Sigmoid colon (tissue), 4 donors: ENCODE measurements around the gene KIRREL3.

Source experiments
- EP300 ChIP-seq, 4 donors: sonication (generic); formaldehyde crosslinking; IDR thresholded peaks; one replicate each; pipeline ENCODE4 v1.6.1; 2017; ENCODE audit warnings: antibody characterized with exemption in 4 of 4
- POLR2A ChIP-seq, 2 donors: fragments of 450-650 bp; IDR thresholded peaks; one replicate each; pipeline ENCODE4 v1.6.1; 2016; ENCODE audit warnings: antibody characterized with exemption in 2 of 2, mild to moderate bottlenecking in 2 of 2, moderate library complexity in 2 of 2
- POLR2AphosphoS5 ChIP-seq, 4 donors: sonication (generic); formaldehyde crosslinking; IDR thresholded peaks; one replicate each; pipeline ENCODE4 v1.6.1; 2017; ENCODE audit warnings: antibody characterized with exemption in 4 of 4
- TF ChIP-seq, protein P1 (sequence below), 4 experiments: fragments of 450-650 bp in 3 of 4; fragments of 200-600 bp in 1 of 4; IDR thresholded peaks; one replicate each; pipeline ENCODE4 v1.5.1; 2016 to 2019; ENCODE audit warnings: antibody characterized with exemption in 4 of 4, mild to moderate bottlenecking in 3 of 4, moderate library complexity in 2 of 4

DNA sequence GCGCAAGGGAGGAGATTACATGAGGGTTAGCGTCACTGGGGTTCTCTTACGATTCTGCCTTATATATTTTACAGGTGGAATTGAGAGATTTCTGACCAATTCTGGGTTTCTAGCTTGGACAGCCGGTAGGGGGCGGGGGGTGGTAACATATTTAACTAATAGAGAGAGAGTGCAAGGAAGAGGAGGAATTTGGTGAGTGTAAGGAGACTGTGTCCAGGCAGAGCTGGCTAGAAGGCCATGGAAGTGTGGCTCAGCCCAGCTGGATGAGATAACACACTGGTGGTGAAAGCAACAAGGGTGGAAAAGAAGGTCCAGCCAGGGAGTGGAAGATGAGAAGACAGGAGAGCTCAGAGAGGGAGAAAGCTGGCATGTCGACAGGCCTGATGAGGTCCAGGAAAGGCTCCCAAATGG lies 588.6 kb downstream of the KIRREL3 start:
- TF ChIP-seq, protein P1, sequence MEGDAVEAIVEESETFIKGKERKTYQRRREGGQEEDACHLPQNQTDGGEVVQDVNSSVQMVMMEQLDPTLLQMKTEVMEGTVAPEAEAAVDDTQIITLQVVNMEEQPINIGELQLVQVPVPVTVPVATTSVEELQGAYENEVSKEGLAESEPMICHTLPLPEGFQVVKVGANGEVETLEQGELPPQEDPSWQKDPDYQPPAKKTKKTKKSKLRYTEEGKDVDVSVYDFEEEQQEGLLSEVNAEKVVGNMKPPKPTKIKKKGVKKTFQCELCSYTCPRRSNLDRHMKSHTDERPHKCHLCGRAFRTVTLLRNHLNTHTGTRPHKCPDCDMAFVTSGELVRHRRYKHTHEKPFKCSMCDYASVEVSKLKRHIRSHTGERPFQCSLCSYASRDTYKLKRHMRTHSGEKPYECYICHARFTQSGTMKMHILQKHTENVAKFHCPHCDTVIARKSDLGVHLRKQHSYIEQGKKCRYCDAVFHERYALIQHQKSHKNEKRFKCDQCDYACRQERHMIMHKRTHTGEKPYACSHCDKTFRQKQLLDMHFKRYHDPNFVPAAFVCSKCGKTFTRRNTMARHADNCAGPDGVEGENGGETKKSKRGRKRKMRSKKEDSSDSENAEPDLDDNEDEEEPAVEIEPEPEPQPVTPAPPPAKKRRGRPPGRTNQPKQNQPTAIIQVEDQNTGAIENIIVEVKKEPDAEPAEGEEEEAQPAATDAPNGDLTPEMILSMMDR (IDR thresholded peaks at IDR 0.05) = no peak
- TF ChIP-seq POLR2AphosphoS5 (IDR thresholded peaks at IDR 0.05) = no peak
- TF ChIP-seq POLR2A (IDR thresholded peaks at IDR 0.05) = no peak
- no peak for TF ChIP-seq EP300 (IDR thresholded peaks at IDR 0.05)
